ENCODE measurements around the gene TBC1D16.
"Not testable (repeated sequence)": the region's sequence is repeated elsewhere in the genome, so short reads cannot be mapped to it uniquely, and the experiment has no call there.

Gene TBC1D16

GRCh38 chr17:80002690-80003490, 32.8 kb downstream of the TBC1D16 start:
- no peak for DNase-seq (ENCODE audit: low spot score)

- no peak for DNase-seq (ENCODE audit: low spot score)
Observed at GRCh38 chr17:80002070-80002641, 33.5 kb downstream of the TBC1D16 start.

- DNase-seq (ENCODE audit: low spot score): no peak
Observed at GRCh38 chr17:80000981-80001775, 34.5 kb downstream of the TBC1D16 start.

GRCh38 chr17:80000136-80000535, 35.5 kb downstream of the TBC1D16 start:
- DNase-seq (ENCODE audit: low spot score): no peak

GRCh38 chr17:79997011-79997660, 38.5 kb downstream of the TBC1D16 start:
- no peak for DNase-seq (ENCODE audit: low spot score)

GRCh38 chr17:79996291-79996690, 39.4 kb downstream of the TBC1D16 start:
- no peak for DNase-seq (ENCODE audit: low spot score)

- DNase-seq (ENCODE audit: low spot score): no peak
Observed at GRCh38 chr17:79995696-79996095, 40.0 kb downstream of the TBC1D16 start.

GRCh38 chr17:79994602-79995001, 41.1 kb downstream of the TBC1D16 start:
- no peak for DNase-seq (ENCODE audit: low spot score)

GRCh38 chr17:79994228-79994569, 41.5 kb downstream of the TBC1D16 start:
- not testable (repeated sequence) for DNase-seq (ENCODE audit: low spot score)

- DNase-seq (ENCODE audit: low spot score): no peak
Observed at GRCh38 chr17:79993390-79994227, 42.1 kb downstream of the TBC1D16 start.

- no peak for DNase-seq (ENCODE audit: low spot score)
Observed at GRCh38 chr17:79992649-79993389, 42.9 kb downstream of the TBC1D16 start.

GRCh38 chr17:79991924-79992648, 43.6 kb downstream of the TBC1D16 start:
- no peak for DNase-seq (ENCODE audit: low spot score)

GRCh38 chr17:79991140-79991923, 44.3 kb downstream of the TBC1D16 start:
- peak; percentile 56 for DNase-seq (ENCODE audit: low spot score)

GRCh38 chr17:79990704-79991103, 45.0 kb downstream of the TBC1D16 start:
- DNase-seq (ENCODE audit: low spot score): no peak

GRCh38 chr17:79990051-79990592, 45.5 kb downstream of the TBC1D16 start:
- no peak for DNase-seq (ENCODE audit: low spot score)

- no peak for DNase-seq (ENCODE audit: low spot score)
Observed at GRCh38 chr17:79989106-79989835, 46.4 kb downstream of the TBC1D16 start.

- no peak for DNase-seq (ENCODE audit: low spot score)
Observed at GRCh38 chr17:79988185-79988971, 47.3 kb downstream of the TBC1D16 start.

- DNase-seq (ENCODE audit: low spot score): no peak
Observed at GRCh38 chr17:79987935-79988184, 47.8 kb downstream of the TBC1D16 start.

Measured in hematopoietic multipotent progenitor cell treated with erythropoietin and hydrocortisone succinate and interleukin-3 and kit ligand, for 15 days (in vitro differentiated cells).